Measurements from ENCODE around the gene ABHD8.

GRCh38 chr19:17323964-17324332, 20.7 kb upstream of the ABHD8 start:
- no peak for TF ChIP-seq CTCF (IDR thresholded peaks at IDR 0.05)
- no peak for TF ChIP-seq POLR2A (IDR thresholded peaks at IDR 0.05)

Measured in adrenal gland (tissue), 5 donors.